CMK (cell line): Measurements from ENCODE around the gene LUC7L.
"Not testable (repeated sequence)": the region's sequence is repeated elsewhere in the genome, so short reads cannot be mapped to it uniquely, and the experiment has no call there.

Experiments used
- DNase-seq: peaks from one replicate; pipeline ENCODE4 v3.0.0-alpha.2; 2010; ENCODE audit warnings: low read depth

LUC7L gene

GRCh38 chr16:229731-230281 is 557 bp upstream of the LUC7L start:
- no peak for DNase-seq

- no peak for DNase-seq
These were observed 948 bp downstream of the LUC7L start for GRCh38 chr16:228151-228851.

- no peak for DNase-seq
These were observed 9.2 kb downstream of the LUC7L start for GRCh38 chr16:220021-220420.

GRCh38 chr16:212999-213398 is 16.2 kb downstream of the LUC7L start:
- DNase-seq, result no peak

GRCh38 chr16:211631-212180 is 17.5 kb downstream of the LUC7L start:
- DNase-seq, result not testable (repeated sequence)

GRCh38 chr16:209359-209758 is 19.9 kb downstream of the LUC7L start:
- DNase-seq, result not testable (repeated sequence)

- DNase-seq, result not testable (repeated sequence)
These were observed 25.2 kb downstream of the LUC7L start for GRCh38 chr16:204046-204445.

GRCh38 chr16:203246-203645 is 26.0 kb downstream of the LUC7L start:
- no peak for DNase-seq

- DNase-seq, result no peak
These were observed 28.9 kb downstream of the LUC7L start for GRCh38 chr16:200388-200787.

GRCh38 chr16:194516-194915 is 34.7 kb downstream of the LUC7L start:
- DNase-seq, result no peak

GRCh38 chr16:193441-193840 is 35.8 kb downstream of the LUC7L start:
- no peak for DNase-seq

- DNase-seq, result no peak
These were observed 36.6 kb downstream of the LUC7L start for GRCh38 chr16:192686-193085.

- no peak for DNase-seq
These were observed 37.4 kb downstream of the LUC7L start for GRCh38 chr16:191831-192230.

- no peak for DNase-seq
These were observed 39.6 kb downstream of the LUC7L start for GRCh38 chr16:189604-190186.

- DNase-seq, result no peak
These were observed 40.6 kb downstream of the LUC7L start for GRCh38 chr16:188674-189073.

GRCh38 chr16:187330-187729 is 41.9 kb downstream of the LUC7L start:
- DNase-seq, result no peak

- DNase-seq, result no peak
These were observed 43.6 kb downstream of the LUC7L start for GRCh38 chr16:185691-186090.

- no peak for DNase-seq
These were observed 44.0 kb downstream of the LUC7L start for GRCh38 chr16:185213-185612.

GRCh38 chr16:183005-183404 is 46.2 kb downstream of the LUC7L start:
- no peak for DNase-seq

GRCh38 chr16:181565-182021 is 47.7 kb downstream of the LUC7L start:
- DNase-seq, result no peak

- no peak for DNase-seq
These were observed 48.3 kb downstream of the LUC7L start for GRCh38 chr16:180681-181564.

- no peak for DNase-seq
These were observed 49.1 kb downstream of the LUC7L start, which contains the start of gene HBQ1 for GRCh38 chr16:180101-180675. HBQ1 (plus strand) TSS chr16:180459; CDS start chr16:180487, 28 bp downstream.
